ENCODE data around the gene UNC5B.
A peak's percentile ranks its signal among the peaks of the same experiment; 100 is the strongest.
"Not testable (repeated sequence)": the region's sequence is repeated elsewhere in the genome, so short reads cannot be mapped to it uniquely, and the experiment has no call there.

The UNC5B gene

DNA sequence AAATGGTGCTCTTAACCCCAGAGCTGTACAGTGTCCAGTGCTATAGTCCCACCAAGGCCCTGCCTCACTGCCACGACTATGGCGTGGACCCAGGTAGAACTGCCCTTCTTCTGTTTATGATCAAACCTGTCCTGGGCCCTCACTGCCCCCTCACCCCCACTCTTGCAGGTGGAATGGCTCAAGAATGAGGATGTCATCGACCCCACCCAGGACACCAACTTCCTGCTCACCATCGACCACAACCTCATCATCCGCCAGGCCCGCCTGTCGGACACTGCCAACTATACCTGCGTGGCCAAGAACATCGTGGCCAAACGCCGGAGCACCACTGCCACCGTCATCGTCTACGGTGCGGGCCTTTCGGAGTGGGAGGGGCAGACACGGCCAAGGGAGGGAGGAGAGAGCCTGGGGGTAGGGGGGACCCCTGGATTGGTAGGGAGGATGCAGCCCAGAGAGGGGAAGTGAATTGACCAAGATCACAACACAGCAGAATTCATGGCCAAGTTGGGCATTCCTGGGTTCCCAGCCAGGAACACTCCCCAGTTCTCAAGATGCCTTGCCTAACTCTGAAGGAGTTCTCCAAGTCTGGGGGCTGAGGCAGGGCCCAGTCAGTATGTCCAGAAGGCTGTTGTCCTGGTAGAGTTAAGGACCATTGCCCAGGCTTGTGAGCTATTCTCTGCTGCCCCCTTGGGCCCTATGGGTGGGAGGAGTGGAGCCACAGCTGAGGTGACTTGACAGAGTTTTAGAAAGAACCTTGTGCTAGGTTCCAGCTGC is 74.3 kb downstream of the UNC5B start:
- no peak for DNase-seq

DNA sequence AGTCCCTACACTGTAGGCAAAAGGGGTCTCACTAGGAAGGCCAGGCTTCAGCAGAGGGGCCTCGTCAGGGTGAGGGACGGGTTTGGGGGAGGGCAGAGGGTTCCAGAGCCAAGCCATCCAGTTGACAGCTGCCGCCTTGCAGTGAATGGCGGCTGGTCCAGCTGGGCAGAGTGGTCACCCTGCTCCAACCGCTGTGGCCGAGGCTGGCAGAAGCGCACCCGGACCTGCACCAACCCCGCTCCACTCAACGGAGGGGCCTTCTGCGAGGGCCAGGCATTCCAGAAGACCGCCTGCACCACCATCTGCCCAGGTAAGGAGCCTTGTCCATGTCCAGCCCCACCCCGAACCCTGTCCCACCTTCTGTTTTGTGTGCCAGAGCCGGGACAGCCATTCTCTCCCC is 75.1 kb downstream of the UNC5B start:
- DNase-seq: no peak

DNA sequence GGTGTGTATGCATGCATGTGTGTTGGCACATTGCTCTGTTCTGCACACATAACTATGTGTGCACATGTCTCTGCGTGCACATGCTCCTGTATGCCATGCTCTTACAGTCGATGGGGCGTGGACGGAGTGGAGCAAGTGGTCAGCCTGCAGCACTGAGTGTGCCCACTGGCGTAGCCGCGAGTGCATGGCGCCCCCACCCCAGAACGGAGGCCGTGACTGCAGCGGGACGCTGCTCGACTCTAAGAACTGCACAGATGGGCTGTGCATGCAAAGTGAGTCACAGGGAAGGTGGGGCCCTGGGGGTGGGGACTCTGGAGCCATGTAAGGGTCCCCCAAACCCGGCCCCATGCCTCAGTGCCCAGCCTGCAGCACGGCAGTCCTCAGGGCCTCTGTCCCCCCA is 76.1 kb downstream of the UNC5B start:
- DNase-seq: no peak

DNA sequence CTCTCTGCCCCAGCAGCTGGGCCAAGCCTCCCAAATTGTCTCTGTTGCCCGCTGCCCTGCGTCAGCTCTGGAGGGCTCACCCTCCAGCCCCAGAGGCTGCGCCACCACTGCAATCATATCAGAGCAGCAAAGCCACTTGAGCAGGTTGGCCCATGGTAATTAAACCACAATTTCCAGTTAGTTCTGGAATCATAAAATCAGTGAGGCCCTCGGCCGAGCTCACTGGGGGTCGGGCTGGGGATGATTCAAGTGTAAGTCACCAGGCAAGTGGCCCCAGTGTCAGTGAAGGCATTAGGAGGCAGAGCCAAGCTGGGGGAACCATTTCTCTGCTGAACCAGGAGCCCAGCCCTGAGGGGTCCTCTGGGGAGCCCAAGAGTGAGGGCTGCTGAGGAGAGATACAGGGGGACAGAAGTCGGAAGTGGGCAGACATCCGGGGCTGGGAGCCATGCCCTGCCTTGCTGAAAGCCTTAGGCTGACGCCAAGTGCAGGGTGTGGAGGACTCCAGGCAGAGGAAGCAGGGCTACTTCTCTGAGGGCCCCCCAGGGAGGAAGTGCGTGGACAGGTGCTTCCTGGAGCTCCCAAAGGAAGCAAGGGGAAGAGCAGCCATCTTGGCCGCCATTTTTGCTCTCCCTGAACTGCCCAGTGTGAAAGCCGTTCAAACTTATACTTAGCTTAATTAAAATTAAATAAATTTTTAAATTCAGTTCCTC is 77.2 kb downstream of the UNC5B start:
- DNase-seq: no peak

DNA sequence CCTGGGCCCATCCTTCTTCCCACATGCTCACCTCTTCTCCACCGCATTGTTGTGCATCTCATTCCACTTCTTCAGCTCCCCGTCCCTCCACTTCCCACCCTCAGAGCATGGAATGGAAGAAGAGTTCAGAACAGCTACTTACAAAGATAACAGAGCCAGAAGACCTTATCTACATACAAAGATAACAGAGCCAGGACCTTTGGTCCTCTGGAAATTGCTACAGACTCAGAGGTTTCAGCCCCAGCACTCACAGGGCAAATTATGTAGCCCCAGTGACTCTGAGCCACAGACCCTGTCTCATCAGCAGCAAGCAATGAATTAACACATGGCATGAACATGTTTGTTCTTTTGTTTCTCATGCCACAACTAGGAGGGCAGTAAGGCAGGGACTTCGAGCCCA is 78.0 kb downstream of the UNC5B start:
- no peak for DNase-seq

DNA sequence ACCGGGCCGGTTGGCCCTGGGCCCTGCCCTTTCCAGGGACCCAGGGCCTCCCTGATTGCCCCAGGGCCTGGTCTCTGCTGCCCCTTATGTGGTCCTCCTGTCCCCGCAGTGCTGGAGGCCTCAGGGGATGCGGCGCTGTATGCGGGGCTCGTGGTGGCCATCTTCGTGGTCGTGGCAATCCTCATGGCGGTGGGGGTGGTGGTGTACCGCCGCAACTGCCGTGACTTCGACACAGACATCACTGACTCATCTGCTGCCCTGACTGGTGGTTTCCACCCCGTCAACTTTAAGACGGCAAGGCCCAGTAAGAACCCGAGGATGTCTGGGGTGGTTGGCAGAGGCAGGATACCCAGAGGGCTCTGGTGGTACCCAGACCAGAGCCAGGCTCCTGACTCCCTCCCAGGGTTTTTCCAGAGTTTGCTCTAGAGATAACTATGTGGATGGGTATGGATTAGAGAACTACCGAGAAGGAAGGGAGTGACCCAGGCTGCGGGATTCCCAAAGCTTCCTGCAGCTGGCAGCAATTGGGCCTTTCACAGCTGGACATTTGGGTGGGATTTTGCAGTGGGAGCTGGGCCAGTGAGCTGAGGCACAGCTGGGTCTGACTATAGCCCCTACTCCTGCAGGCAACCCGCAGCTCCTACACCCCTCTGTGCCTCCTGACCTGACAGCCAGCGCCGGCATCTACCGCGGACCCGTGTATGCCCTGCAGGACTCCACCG is 78.6 kb downstream of the UNC5B start:
- DNase-seq: no peak

DNA sequence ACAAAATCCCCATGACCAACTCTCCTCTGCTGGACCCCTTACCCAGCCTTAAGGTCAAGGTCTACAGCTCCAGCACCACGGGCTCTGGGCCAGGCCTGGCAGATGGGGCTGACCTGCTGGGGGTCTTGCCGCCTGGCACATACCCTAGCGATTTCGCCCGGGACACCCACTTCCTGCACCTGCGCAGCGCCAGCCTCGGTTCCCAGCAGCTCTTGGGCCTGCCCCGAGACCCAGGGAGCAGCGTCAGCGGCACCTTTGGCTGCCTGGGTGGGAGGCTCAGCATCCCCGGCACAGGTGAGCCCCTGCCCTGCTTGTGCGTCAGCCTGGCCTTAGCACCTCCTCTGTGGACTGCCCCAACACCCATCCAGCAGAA is 79.1 kb downstream of the UNC5B start:
- DNase-seq: no peak

DNA sequence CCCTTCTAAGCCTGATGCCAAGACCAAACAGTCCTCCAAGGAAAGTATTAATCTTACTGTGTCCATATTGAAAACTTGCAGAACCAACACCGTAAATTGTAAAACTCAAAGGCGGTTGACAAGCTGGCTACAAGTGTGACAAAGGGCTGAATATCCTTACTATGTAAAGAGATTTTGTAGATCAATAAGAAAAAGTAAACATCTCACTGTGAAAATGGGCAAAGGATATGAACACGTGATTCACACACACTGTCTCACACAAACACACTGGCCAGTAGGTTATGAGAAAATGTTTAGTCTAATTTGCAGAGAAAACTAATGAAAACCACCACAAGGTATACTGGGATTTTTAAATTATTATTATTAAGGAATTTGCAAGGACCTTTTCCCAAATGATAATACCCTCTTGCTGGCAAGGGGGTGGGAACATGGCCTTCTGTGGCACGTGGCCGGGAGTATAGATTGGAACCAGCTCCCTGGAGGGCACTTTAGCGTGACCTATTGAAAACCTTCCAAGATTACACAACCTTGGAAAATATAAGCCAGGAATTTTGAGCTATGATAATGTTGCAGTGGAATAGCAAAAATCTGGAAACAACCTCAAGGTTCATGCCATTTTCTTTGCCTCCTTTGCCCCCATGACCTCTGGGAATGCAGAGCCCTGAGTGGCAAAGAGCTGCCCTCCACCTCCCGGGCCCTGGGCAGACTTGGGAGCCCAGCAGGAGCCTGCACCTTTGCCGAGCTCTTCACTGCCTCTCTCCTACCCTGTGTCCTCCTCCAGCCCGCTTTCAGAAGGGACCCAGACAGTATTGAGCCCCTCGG is 80.5 kb downstream of the UNC5B start:
- no peak for DNase-seq

DNA sequence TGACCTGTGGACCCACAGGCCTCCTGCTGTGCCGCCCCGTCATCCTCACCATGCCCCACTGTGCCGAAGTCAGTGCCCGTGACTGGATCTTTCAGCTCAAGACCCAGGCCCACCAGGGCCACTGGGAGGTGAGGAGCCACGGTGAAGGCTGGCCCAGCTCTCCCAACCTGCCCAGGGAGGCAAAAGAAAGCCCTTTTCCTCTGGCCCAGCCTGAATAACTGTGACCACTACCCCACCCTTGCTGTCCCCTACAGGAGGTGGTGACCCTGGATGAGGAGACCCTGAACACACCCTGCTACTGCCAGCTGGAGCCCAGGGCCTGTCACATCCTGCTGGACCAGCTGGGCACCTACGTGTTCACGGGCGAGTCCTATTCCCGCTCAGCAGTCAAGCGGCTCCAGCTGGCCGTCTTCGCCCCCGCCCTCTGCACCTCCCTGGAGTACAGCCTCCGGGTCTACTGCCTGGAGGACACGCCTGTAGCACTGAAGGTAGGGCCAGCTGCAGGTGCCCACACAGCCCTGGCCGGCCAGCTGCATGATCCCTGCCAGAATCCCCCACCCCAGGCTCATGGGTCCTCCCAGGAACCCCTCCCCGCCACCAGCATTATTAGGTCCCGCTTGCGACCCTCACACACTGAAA is 81.2 kb downstream of the UNC5B start:
- DNase-seq: no peak

DNA sequence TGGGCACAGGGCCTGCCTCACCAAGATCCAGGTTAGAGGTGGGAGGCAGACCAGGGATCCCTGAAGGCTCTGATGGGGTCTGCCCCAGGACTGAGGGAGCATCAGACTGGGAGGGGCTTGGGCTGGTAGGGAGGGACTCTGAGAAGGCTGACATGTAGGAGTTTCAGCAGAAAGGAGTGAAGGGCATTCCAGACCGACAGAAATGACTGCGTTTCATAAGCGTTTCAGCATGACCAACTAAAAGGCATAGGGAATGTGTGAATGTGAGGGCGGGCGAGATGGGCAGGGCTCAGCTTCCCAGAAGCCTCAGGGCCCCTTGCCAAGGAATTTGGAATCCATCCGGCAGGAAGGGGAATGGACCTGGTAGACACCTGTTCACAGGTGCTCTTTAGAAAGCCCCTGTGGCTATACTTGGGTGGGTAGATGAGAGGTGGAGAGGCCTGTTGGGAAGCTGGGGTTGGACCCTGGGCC is 81.8 kb downstream of the UNC5B start:
- DNase-seq: no peak

DNA sequence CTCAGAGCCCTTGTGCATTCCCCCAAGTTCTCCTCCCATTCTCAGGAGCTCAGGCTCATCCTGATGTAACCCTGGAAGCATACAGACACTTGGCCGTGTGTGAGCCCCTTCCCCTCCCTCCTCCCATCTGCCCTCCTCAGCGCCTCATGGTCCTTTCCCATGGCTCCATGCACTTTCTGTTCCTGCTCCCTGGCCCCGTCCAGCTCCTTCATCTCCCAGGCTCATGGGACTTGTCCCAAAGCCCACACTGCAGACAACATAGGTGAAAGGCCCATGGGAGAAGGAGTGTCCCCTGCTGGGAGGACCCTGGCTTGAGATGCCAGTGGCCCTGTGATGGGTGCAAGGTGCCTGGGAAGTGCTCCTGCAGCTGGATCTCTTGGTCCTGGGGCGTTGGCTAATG is 82.5 kb downstream of the UNC5B start:
- no peak for DNase-seq

DNA sequence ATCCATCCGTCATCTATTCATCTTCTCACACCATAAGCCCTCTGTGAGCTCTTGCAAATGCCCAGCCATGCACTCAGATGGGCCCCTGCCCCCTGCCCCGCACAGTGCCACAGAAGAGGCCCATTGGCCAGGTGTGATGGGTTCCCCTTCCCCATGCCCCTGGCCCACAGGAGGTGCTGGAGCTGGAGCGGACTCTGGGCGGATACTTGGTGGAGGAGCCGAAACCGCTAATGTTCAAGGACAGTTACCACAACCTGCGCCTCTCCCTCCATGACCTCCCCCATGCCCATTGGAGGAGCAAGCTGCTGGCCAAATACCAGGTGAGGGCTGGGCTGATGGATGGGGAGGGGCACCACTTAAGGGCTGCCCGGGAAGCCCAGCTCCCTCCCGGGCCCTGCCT is 83.3 kb downstream of the UNC5B start:
- no peak for DNase-seq

DNA sequence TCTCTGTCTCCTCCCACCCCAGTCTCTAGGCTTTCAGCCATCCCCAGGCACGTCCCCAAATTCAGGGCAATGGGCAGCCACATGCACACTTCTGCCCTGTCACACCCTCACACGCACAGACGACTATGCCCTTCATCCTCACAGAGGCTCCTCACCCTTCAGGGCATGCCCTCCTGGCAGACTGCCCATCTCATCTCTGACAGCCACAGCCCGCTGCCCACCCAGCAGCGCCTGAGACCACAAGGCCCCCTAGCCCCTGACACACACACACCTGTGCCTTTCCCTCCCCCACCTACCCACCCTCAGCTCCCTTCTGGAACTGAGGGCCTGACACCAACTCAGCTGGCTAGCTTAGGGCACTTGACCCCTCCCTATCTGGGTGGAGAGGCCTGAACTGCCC is 83.7 kb downstream of the UNC5B start:
- DNase-seq: no peak

DNA sequence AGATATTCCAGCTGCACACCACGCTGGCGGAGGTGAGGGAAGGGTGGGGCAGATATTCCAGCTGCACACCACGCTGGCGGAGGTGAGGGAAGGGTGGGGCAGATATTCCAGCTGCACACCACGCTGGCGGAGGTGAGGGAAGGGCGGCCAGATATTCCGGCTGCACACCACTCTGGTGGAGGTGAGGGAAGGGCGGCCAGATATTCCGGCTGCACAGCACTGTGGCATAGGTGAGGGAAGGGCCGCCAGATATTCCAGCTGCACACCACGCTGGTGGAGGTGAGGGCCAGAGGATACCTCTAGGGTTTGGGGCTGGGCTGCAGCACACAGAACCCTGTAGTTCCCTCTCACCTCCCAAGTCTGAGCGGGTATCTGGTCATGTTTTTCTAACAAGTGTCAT is 84.4 kb downstream of the UNC5B start:
- DNase-seq: not testable (repeated sequence)

DNA sequence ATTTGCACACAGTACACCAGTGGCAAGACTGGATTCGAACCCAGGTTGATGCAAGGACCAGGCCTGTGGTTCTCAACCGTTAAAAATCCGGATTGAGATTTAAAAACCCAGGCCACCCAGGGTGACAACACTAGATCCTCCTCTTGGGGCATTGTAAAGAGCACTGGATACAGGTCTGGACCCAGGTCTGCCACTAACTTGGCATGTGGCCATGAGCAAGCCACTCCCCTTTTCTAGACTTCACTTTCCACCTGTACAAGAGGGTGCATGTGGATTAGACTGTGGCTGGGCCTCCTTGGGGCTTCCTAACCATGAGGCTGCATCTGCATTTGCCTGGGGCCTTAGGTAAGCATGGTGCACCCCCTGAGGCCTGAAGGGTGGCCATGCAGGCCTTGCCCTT is 85.0 kb downstream of the UNC5B start:
- no peak for DNase-seq

DNA sequence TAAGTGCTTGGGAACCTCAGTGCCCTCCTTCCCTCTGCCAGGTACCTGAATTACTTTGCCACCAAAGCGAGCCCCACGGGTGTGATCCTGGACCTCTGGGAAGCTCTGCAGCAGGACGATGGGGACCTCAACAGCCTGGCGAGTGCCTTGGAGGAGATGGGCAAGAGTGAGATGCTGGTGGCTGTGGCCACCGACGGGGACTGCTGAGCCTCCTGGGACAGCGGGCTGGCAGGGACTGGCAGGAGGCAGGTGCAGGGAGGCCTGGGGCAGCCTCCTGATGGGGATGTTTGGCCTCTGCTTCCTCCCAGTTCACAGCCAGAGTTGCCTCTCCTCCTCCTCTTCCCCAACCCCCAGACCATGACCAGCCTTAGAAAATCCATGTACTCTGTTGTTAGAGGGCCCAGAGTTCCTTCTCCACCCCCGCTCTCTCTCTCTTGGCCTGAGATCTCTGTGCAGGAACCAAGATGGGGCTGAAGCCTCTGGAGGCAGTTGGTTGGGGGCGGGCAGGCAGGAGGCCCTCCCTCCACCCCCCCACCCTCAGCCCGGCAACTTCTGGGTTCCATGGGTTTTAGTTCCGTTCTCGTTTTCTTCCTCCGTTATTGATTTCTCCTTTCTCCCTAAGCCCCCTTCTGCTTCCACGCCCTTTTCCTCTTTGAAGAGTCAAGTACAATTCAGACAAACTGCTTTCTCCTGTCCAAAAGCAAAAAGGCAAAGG is 86.9 kb downstream of the UNC5B start:
- no peak for DNase-seq

DNA sequence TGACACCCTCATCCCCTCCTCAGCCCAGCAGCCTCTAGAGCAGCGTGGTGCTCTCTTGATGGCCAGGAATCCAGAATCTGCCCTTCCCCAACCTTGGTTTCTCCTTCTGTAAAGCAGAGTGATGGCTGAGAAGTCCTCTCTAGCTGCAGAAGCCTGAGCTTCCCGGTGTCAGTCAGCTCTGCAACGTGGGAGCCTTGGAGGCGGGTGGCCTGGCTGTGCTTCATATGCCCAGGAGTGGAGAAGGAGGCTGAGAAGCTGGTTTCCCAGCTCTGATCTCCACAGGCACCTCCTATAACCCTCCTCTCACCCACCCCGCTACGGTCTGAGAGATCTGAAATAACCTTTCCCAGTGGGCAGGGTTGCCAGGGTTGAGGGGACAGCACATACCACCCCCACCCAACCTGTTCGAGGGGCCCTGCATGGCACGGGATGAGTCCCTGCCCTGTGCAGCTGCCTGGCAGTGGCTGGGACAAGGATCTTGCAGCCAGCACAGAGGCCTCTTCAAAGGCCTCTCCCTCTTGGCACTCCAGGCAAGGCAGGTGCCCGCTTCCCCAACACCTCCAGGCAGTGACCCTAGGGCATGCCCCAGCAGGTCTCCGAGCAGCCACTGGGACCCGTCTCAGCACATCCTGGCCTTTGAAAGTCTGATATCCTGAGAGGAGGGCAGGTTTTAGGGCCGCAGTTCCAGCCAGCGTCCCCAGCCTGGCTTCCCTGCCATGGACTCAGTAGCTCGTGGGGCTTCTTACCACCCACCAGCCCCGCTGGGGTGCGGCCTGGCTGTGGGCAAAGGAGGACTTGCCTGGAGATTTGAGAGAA is 88.4 kb downstream of the UNC5B start:
- DNase-seq: no peak

DNA sequence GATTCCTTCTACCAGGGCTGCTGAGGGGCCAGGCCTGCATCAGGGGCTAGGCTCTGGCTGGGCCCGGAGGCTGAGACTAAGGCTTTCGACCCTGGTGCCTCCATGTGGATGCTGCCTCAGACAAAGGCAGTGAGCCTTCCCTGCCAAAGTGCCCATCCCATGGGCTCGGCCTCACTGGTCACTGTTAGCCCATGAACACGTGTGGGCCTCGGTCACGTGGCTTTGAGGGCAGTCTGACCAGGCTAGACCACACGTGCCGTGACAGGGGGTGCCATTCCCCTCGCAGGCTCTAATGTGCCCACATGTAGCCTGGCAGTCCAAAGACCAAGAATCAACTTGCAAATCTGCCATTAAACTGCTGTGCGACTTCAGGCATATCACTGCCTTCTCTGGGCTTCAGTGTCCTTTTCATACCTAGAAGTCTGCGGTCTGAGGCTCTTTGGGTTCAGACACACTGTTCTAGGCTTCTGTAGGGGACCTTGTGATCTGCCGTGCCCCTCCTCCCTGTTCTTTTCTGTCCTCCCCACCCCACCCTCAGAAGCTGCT is 89.1 kb downstream of the UNC5B start:
- no peak for DNase-seq

DNA sequence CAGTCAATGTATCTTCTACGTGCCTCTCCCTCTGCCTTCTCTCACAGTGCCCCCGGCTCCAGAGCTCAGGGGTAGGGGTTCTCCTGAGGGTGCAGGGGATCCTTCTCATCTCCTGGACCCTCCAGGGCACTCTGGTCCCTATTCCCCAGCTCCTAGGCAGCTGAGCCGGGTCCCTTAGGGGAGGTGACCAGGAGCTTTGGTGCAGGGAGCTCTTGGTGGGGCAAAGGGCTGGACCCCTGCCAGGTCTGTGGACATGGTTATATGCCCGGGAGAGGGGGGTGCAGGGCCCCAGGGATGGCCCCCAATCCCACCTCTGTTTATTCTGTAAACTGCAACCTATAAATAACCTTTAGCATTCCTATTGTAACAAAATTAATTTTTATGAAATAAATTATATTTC is 90.1 kb downstream of the UNC5B start:
- no peak for DNase-seq

DNA sequence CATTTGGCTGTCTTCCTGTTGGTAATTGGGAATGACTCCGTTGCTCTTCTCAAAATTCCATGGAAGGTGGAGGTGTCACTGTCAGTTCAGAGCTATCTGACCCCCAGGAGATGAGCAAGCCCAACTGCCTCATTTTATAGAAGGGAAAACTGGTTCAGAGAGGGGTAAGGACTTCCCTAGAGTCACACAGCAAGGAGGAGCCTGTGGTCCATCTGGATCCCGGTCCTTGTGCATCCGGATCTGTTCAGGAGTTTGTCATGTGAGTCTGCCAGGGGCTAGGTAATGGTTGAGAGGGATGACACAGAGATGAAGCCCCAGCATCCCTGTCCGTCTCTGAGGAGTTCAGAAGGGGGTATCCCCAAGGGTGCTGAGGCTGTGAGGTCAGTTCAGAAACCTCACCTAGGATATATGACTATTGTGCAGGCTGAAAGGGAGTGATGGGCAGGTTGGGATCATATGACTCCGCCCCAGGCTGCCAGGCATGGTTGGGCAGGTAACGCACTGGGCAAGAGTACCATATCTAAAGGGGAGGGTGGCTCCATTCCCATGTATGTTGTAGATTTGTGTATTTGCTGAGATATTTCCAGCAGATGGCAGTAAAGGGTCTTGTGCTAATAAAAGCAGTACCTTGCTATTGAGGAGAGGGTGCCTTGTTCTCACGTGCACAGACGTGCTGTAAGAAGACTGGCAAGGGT is 90.7 kb downstream of the UNC5B start:
- DNase-seq: peak; percentile 35

All from NCI-H1092 (cell line).